Measurements from ENCODE around the gene TRIM7. TPM values are rescaled to one million over a fixed set of nuclear protein-coding genes. Genes with fewer than 3 reads are reported as not detected.
A peak's percentile ranks its signal among the peaks of the same experiment; 100 is the strongest.

TRIM7 gene
- total and polyA plus RNA-seq, 9 of the 15 experiments (the other 6 are each of a cell fraction or from before 2014, with no cell fraction given): 2.6 to 14.9 (median 8.9) TPM

- TF ChIP-seq TBL1XR1 (IDR thresholded peaks at IDR 0.05; ENCODE audit: low read length in 2 of 2) (no peak), ZNF507 (tag; conservative IDR thresholded peaks at IDR 0.05) (no peak), CBX5 (IDR thresholded peaks at IDR 0.05; ENCODE audit: borderline replicate concordance, low read depth) (no peak), CCNT2 (IDR thresholded peaks at IDR 0.05; ENCODE audit: borderline replicate concordance, extremely low read depth, insufficient read length, low read depth, low read length) (peak; percentile 5), PRMT5 (CRISPR knock-in tag; IDR thresholded peaks at IDR 0.05) (no peak), NBN (IDR thresholded peaks at IDR 0.05; ENCODE audit: low read depth) (no peak), FUS (optimal IDR thresholded peaks at IDR 0.05; ENCODE audit: low read depth, low read length) (peak; percentile 23), NFIC (IDR thresholded peaks at IDR 0.05) (no peak), NR4A1 (CRISPR knock-in tag; IDR thresholded peaks at IDR 0.05) (no peak), NR4A1 (tag; IDR thresholded peaks at IDR 0.05) (no peak), ZNF239 (CRISPR knock-in tag; IDR thresholded peaks at IDR 0.05) (no peak), CCAR2 (IDR thresholded peaks at IDR 0.05; ENCODE audit: low read depth, low read length) (no peak), MYNN (IDR thresholded peaks at IDR 0.05) (no peak), MYNN (CRISPR knock-in tag; IDR thresholded peaks at IDR 0.05) (no peak), PHTF2 (CRISPR knock-in tag; IDR thresholded peaks at IDR 0.05) (no peak), COPS2 (conservative IDR thresholded peaks at IDR 0.05) (no peak), BRD9 (IDR thresholded peaks at IDR 0.05; ENCODE audit: low read depth, partially characterized antibody) (no peak)
- TF ChIP-seq, protein P1, sequence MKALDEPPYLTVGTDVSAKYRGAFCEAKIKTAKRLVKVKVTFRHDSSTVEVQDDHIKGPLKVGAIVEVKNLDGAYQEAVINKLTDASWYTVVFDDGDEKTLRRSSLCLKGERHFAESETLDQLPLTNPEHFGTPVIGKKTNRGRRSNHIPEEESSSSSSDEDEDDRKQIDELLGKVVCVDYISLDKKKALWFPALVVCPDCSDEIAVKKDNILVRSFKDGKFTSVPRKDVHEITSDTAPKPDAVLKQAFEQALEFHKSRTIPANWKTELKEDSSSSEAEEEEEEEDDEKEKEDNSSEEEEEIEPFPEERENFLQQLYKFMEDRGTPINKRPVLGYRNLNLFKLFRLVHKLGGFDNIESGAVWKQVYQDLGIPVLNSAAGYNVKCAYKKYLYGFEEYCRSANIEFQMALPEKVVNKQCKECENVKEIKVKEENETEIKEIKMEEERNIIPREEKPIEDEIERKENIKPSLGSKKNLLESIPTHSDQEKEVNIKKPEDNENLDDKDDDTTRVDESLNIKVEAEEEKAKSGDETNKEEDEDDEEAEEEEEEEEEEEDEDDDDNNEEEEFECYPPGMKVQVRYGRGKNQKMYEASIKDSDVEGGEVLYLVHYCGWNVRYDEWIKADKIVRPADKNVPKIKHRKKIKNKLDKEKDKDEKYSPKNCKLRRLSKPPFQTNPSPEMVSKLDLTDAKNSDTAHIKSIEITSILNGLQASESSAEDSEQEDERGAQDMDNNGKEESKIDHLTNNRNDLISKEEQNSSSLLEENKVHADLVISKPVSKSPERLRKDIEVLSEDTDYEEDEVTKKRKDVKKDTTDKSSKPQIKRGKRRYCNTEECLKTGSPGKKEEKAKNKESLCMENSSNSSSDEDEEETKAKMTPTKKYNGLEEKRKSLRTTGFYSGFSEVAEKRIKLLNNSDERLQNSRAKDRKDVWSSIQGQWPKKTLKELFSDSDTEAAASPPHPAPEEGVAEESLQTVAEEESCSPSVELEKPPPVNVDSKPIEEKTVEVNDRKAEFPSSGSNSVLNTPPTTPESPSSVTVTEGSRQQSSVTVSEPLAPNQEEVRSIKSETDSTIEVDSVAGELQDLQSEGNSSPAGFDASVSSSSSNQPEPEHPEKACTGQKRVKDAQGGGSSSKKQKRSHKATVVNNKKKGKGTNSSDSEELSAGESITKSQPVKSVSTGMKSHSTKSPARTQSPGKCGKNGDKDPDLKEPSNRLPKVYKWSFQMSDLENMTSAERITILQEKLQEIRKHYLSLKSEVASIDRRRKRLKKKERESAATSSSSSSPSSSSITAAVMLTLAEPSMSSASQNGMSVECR (CRISPR knock-in tag; IDR thresholded peaks at IDR 0.05): peak; percentile 51; the same call in 1 of the 2 replicates
- TF ChIP-seq, protein P2, sequence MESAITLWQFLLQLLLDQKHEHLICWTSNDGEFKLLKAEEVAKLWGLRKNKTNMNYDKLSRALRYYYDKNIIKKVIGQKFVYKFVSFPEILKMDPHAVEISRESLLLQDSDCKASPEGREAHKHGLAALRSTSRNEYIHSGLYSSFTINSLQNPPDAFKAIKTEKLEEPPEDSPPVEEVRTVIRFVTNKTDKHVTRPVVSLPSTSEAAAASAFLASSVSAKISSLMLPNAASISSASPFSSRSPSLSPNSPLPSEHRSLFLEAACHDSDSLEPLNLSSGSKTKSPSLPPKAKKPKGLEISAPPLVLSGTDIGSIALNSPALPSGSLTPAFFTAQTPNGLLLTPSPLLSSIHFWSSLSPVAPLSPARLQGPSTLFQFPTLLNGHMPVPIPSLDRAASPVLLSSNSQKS (CRISPR knock-in tag; IDR thresholded peaks at IDR 0.05): no peak
- TF ChIP-seq, protein P3, sequence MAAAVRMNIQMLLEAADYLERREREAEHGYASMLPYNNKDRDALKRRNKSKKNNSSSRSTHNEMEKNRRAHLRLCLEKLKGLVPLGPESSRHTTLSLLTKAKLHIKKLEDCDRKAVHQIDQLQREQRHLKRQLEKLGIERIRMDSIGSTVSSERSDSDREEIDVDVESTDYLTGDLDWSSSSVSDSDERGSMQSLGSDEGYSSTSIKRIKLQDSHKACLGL (CRISPR knock-in tag; IDR thresholded peaks at IDR 0.05; ENCODE audit: borderline replicate concordance, poor library complexity, severe bottlenecking): no peak
- TF ChIP-seq, protein P4, sequence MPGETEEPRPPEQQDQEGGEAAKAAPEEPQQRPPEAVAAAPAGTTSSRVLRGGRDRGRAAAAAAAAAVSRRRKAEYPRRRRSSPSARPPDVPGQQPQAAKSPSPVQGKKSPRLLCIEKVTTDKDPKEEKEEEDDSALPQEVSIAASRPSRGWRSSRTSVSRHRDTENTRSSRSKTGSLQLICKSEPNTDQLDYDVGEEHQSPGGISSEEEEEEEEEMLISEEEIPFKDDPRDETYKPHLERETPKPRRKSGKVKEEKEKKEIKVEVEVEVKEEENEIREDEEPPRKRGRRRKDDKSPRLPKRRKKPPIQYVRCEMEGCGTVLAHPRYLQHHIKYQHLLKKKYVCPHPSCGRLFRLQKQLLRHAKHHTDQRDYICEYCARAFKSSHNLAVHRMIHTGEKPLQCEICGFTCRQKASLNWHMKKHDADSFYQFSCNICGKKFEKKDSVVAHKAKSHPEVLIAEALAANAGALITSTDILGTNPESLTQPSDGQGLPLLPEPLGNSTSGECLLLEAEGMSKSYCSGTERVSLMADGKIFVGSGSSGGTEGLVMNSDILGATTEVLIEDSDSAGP (CRISPR knock-in tag; IDR thresholded peaks at IDR 0.05): no peak
Measured at GRCh38 chr5:181204826-181205760, at the start of gene TRIM7 (continued).
